NCI-H748 treated with DMSO at 0.1 percent for 48 hours (cell line): ENCODE measurements around the gene RNF169.
A peak's percentile ranks its signal among the peaks of the same experiment; 100 is the strongest.
"Not testable (repeated sequence)": the region's sequence is repeated elsewhere in the genome, so short reads cannot be mapped to it uniquely, and the experiment has no call there.

Source experiments
- DNase-seq: peaks from one replicate; lab custom pipeline; 2025; lab: John Stamatoyannopoulos, UW

Gene RNF169

GRCh38 chr11:74726547-74727182 is 22.0 kb upstream of the RNF169 start:
- peak; percentile 37 for DNase-seq

GRCh38 chr11:74729397-74729796 is 19.3 kb upstream of the RNF169 start:
- DNase-seq: no peak

- DNase-seq: no peak
Measured at GRCh38 chr11:74730571-74731260, 17.9 kb upstream of the RNF169 start.

- DNase-seq: no peak
Measured at GRCh38 chr11:74731301-74732094, 17.2 kb upstream of the RNF169 start, which contains the start of gene CHRDL2. Gene CHRDL2, minus strand, starts transcription at chr11:74731426. Its CDS starts 538 bp downstream, at chr11:74730888.

GRCh38 chr11:74734559-74734925 is 14.1 kb upstream of the RNF169 start:
- no peak for DNase-seq

- DNase-seq: no peak
Measured at GRCh38 chr11:74735365-74735928, 13.2 kb upstream of the RNF169 start.

- DNase-seq: no peak
Measured at GRCh38 chr11:74736031-74736430, 12.6 kb upstream of the RNF169 start.

- peak; percentile 40 for DNase-seq
Measured at GRCh38 chr11:74739546-74740270, 8.9 kb upstream of the RNF169 start.

GRCh38 chr11:74742070-74742469 is 6.6 kb upstream of the RNF169 start:
- DNase-seq: no peak

- DNase-seq: no peak
Measured at GRCh38 chr11:74743640-74744039, 5.0 kb upstream of the RNF169 start.

- DNase-seq: no peak
Measured at GRCh38 chr11:74744277-74744676, 4.4 kb upstream of the RNF169 start.

- no peak for DNase-seq
Measured at GRCh38 chr11:74746868-74747267, 1.8 kb upstream of the RNF169 start.

- no peak for DNase-seq
Measured at GRCh38 chr11:74749127-74749964, 697 bp downstream of the RNF169 start.

- DNase-seq: no peak
Measured at GRCh38 chr11:74749965-74750296, 1.3 kb downstream of the RNF169 start.

GRCh38 chr11:74750598-74750997 is 1.9 kb downstream of the RNF169 start:
- not testable (repeated sequence) for DNase-seq

- DNase-seq: no peak
Measured at GRCh38 chr11:74751303-74751702, 2.7 kb downstream of the RNF169 start.

GRCh38 chr11:74754507-74755252 is 6.0 kb downstream of the RNF169 start:
- DNase-seq: no peak

GRCh38 chr11:74755395-74755995 is 6.8 kb downstream of the RNF169 start:
- no peak for DNase-seq

GRCh38 chr11:74756571-74756970 is 7.9 kb downstream of the RNF169 start:
- no peak for DNase-seq

- no peak for DNase-seq
Measured at GRCh38 chr11:74766905-74767304, 18.3 kb downstream of the RNF169 start.
